PC-3 (cell line): Measurements from ENCODE around the gene OTOA.

Source experiments
- EZH2 ChIP-seq: fragments of 300-600 bp; sonication (generic); IDR thresholded peaks from one replicate; pipeline ENCODE4 v1.6.1; 2017; ENCODE audit warnings: antibody characterized with exemption, mild to moderate bottlenecking, low read length; ENCODE audit not compliant: unreplicated experiment
- EZH2phosphoT487 ChIP-seq: fragments of 300-600 bp; sonication (generic); IDR thresholded peaks from 2 replicates; pipeline ENCODE4 v1.6.1; 2018; ENCODE audit warnings: mild to moderate bottlenecking, antibody characterized with exemption, low read length, borderline replicate concordance
- TF ChIP-seq, protein P1 (sequence below): fragments of 300-600 bp; sonication (generic); conservative IDR thresholded peaks from 2 replicates; pipeline ENCODE4 v1.5.1; 2017; ENCODE audit warnings: antibody characterized with exemption, low read depth, mild to moderate bottlenecking, low read length

DNA sequence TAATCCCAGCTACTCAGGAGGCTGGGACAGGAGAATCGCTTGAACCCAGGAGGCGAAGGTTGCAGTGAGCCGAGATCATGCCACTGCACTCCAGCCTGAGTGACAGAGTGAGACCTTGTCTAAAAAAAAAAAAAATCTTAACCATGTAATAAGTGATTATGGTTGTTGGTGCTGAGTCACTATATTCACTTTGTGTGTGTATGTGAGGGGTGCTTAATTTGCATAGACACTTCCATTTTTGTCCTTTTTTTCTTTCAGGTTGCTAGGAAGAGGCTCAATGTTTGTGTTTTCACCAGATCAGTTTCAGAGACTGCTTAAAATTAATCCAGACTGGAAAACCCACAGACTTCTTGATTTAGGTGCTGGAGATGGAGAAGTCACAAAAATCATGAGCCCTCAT is 46.2 kb upstream of the OTOA start:
- TF ChIP-seq, protein P1, sequence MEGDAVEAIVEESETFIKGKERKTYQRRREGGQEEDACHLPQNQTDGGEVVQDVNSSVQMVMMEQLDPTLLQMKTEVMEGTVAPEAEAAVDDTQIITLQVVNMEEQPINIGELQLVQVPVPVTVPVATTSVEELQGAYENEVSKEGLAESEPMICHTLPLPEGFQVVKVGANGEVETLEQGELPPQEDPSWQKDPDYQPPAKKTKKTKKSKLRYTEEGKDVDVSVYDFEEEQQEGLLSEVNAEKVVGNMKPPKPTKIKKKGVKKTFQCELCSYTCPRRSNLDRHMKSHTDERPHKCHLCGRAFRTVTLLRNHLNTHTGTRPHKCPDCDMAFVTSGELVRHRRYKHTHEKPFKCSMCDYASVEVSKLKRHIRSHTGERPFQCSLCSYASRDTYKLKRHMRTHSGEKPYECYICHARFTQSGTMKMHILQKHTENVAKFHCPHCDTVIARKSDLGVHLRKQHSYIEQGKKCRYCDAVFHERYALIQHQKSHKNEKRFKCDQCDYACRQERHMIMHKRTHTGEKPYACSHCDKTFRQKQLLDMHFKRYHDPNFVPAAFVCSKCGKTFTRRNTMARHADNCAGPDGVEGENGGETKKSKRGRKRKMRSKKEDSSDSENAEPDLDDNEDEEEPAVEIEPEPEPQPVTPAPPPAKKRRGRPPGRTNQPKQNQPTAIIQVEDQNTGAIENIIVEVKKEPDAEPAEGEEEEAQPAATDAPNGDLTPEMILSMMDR, result no peak
- TF ChIP-seq EZH2phosphoT487, result no peak
- TF ChIP-seq EZH2, result no peak
